ENCODE results near the gene PNLIPRP1.

- TF ChIP-seq POLR2A (IDR thresholded peaks at IDR 0.05) = no peak
- TF ChIP-seq, protein P1, sequence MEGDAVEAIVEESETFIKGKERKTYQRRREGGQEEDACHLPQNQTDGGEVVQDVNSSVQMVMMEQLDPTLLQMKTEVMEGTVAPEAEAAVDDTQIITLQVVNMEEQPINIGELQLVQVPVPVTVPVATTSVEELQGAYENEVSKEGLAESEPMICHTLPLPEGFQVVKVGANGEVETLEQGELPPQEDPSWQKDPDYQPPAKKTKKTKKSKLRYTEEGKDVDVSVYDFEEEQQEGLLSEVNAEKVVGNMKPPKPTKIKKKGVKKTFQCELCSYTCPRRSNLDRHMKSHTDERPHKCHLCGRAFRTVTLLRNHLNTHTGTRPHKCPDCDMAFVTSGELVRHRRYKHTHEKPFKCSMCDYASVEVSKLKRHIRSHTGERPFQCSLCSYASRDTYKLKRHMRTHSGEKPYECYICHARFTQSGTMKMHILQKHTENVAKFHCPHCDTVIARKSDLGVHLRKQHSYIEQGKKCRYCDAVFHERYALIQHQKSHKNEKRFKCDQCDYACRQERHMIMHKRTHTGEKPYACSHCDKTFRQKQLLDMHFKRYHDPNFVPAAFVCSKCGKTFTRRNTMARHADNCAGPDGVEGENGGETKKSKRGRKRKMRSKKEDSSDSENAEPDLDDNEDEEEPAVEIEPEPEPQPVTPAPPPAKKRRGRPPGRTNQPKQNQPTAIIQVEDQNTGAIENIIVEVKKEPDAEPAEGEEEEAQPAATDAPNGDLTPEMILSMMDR (IDR thresholded peaks at IDR 0.05) = no peak
- TF ChIP-seq EP300 (IDR thresholded peaks at IDR 0.05) = no peak
- TF ChIP-seq POLR2AphosphoS5 (IDR thresholded peaks at IDR 0.05) = no peak
Observed at GRCh38 chr10:116631871-116632295, 41.1 kb downstream of the PNLIPRP1 start.

All from sigmoid colon (tissue), 4 donors.